Forelimb muscle (tissue), 1 donor: ENCODE data around the gene AKIRIN2. TPM values are rescaled to one million over a fixed set of nuclear protein-coding genes. Genes with fewer than 3 reads are reported as not detected.

Experiments
- DNase-seq: peaks from one replicate; pipeline ENCODE4 v3.0.0-alpha.2; 2013; ENCODE audit warnings: low read depth
- polyA plus RNA-seq: library from polyadenylated mRNA; unstranded; fragments of 120-200 nt; gene quantifications from one replicate; pipeline ENCODE4 v1.2.1, GENCODE V29; 2013; ENCODE audit not compliant: insufficient read length

The AKIRIN2 gene
- polyA plus RNA-seq, 1 donor, result 36.8 TPM

GRCh38 chr6:87655824-87656223, 46.2 kb downstream of the AKIRIN2 start:
- DNase-seq, result no peak

GRCh38 chr6:87654875-87655454, 47.1 kb downstream of the AKIRIN2 start:
- no peak for DNase-seq

- no peak for DNase-seq
Observed at GRCh38 chr6:87654122-87654521, 47.9 kb downstream of the AKIRIN2 start.

- no peak for DNase-seq
Observed at GRCh38 chr6:87653074-87653962, 48.7 kb downstream of the AKIRIN2 start.

- DNase-seq, result no peak
Observed at GRCh38 chr6:87645080-87645479, 57.0 kb downstream of the AKIRIN2 start.

- DNase-seq, result no peak
Observed at GRCh38 chr6:87641065-87641692, 60.9 kb downstream of the AKIRIN2 start.

GRCh38 chr6:87639373-87639772, 62.7 kb downstream of the AKIRIN2 start:
- DNase-seq, result no peak

GRCh38 chr6:87637106-87637505, 64.9 kb downstream of the AKIRIN2 start:
- no peak for DNase-seq

- DNase-seq, result no peak
Observed at GRCh38 chr6:87636315-87636714, 65.7 kb downstream of the AKIRIN2 start.

- DNase-seq, result no peak
Observed at GRCh38 chr6:87633851-87634250, 68.2 kb downstream of the AKIRIN2 start.

- no peak for DNase-seq
Observed at GRCh38 chr6:87630746-87631145, 71.3 kb downstream of the AKIRIN2 start.

GRCh38 chr6:87628881-87629280, 73.2 kb downstream of the AKIRIN2 start:
- DNase-seq, result no peak

- DNase-seq, result no peak
Observed at GRCh38 chr6:87628424-87628823, 73.6 kb downstream of the AKIRIN2 start.

Other genes with a start within 250 kb of the AKIRIN2 start
- 17.4 TPM for gene SLC35A1, start 229.3 kb downstream of the AKIRIN2 start, polyA plus RNA-seq
- gene RARS2, start 112.2 kb downstream of the AKIRIN2 start, polyA plus RNA-seq, result 39.9 TPM
- gene ORC3, start 112.1 kb downstream of the AKIRIN2 start, polyA plus RNA-seq, result 23.3 TPM